ENCODE data around the gene CNNM3.

Gene CNNM3

DNA sequence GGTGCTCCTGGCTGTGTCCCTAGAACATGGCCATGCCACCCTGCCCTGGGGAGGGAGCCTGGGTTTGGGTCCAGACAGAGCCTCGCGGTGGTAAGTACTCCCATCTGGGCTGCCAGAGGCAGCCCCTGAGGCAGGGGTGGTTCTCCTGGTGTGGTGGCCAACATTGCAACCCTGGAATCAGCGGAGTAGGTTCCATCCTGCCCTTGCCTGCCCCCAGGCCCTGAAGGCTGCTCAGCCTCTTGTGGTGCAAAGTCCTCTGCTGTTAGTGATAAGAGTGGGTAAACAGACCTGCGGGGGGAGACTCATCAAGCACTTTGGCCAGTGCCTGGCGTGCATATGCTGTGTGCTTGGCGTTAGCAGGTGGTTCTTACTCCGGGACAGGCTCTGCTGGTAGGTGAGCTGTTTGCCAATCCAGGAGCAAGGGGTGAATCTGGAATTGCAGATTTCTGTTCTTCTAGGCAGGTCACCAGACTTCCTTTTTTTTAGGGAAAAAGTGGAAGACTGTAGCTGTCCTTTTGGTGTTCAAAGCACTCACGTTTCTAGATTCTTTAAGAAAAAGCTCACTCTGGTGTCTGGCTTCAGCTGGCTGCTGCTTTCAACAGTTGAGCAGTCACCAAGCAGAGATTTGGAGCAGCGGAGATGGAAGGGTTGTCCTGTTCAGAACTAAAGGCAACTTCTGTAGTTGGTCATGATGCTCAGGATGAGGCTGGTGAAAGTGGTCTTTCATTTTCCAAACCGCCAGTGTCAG is 3.2 kb downstream of the CNNM3 start:
- no peak for DNase-seq (ENCODE audit: low spot score)

DNA sequence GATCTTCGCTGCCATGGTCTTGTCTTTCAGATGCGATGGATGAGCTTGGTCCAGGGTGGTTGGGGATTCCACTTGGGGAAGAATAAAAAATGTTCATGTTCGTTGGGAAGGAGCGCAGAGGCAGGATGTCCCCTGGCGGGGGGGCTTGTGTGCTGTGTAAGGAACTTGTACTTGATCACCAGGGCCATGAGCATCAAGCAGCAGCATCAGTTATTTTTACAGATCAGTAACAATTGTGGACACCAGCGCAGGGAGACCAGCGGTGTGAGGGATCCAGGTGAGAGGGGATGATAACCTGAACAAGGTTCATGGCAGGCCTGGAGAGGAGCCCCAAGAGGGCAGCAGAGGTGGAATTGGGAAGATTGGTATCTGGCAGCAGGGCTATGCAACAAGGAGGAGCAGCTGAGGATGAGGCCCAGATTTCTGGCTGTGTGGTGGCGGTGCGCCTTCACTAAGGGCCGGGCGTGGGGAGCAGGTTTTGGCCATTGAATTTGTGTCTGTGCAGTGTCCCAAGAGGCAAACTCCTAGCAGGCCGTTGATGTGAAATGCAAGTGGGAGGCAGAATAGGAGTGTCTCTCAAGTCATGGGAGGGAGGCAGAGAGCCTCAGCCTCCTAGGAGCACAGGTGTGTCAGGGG is 3.9 kb downstream of the CNNM3 start:
- DNase-seq (ENCODE audit: low spot score) = no peak

DNA sequence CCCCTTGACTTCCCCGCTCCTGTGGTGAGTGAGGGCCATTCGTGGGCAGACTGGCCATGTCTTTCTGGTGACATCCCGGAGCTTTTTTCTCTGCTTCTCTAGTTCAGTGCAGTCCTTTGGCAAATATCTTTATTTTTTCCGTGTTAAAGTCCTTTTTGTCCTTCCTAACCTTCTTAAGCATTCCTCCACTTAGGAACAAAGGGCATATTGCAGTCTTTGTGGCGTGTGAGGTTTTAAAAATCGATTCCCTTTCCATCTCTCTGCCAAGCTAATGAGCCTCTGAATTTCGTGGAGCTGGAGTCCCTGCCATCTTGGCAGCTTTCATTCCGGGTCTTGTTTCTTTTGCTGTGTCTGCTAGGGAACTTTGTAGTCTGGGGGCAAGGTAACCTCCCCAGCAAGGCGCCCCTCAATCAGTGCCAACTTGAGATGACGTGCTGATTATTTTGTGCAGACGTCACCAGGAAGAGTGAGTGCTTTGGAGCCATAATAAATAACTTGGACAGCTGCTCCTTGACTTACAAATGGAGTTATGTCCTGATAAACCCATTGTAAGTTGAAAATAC is 5.1 kb downstream of the CNNM3 start:
- no peak for DNase-seq (ENCODE audit: low spot score)

DNA sequence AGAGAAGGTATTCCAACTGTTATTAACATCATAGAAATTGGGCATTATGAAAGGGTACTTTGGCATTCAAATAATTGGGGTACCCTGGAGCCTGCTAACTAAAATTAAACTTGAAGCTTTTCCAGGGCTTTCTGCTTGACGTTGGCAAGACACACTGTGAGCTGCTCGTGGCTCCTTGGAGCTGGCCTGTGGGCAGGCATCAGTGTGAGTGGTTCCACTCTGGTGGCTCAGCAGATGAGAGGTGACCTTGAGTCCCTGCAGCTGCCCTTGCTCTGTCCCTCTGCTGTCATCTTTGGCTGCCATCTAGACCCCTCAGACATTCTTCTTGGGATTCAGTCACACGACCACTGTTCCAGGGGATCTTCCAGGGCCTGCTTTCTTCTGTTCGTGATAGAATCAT is 6.7 kb downstream of the CNNM3 start:
- no peak for DNase-seq (ENCODE audit: low spot score)

DNA sequence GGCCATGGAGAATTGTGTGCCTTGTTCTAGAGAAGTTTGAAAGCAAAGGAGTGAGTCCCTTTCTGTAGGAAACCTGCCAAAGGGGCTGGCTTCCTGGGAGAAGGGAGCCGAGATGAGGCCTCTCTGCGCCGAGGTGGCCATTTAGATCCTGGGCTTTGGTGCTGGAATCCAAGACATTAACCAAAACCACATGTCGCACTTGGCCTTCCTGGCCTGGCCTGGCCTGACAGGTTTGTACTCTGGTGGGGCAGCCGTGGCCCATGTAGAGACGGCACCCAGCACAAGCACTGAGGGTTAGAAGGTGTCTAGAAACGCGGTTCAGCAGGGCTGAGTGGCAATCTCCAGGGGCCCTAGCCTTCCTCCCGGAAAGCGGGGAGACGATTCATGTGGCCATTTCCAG is 7.1 kb downstream of the CNNM3 start:
- no peak for DNase-seq (ENCODE audit: low spot score)

DNA sequence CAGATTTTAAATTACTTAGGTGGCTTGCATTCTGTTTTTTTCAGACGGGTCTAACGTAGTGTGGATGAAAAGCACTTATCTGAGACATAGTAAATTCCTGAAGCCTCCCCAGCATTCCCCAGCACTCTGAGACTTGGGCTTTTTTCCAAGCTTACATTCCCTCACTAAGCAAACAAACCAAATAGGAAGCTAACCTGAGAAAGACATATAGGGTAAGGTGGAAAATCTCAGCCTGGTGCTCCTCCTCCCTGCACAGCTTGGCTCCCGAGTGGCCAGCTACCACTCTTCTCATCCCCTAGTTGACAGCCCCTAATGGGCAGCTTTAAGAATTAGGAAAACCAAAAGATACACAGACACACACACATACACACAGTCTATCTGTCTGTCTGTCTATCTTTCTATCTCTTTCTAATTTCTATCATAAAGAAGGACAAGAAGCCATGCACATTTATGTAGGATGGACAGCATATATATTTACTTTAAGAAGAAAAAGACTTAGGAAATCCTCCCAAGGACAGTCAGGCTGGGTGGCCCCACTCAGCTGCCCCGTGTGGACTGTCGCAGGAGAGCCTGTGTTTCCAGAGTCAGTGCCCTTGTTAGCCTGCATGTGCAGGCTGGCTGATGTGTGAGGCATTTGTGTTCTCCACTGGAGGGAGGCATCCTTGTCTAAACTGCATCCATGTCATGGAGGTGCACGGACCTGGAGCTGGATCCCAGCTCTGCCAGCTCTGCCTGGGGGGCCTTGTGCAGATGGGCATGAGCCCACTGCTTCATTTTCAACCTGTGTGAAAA is 8.2 kb downstream of the CNNM3 start:
- DNase-seq (ENCODE audit: low spot score) = no peak

DNA sequence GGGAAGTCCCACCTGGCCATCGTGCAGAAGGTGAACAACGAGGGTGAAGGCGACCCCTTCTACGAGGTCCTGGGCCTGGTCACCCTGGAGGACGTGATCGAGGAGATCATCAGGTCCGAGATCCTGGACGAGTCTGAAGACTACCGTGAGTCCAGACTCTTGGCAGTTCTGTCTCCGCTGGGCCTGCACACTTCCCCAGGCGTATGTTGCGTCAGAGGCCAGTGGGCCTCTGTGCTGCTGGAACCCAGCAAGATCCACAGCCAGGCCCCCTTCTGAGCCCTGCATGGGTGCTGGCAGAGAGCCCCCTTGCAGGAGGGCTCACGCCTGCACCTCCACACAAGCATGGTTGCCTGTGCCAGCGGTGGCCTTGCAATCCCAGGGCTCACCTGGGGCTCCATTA is 9.0 kb downstream of the CNNM3 start:
- DNase-seq (ENCODE audit: low spot score) = no peak

DNA sequence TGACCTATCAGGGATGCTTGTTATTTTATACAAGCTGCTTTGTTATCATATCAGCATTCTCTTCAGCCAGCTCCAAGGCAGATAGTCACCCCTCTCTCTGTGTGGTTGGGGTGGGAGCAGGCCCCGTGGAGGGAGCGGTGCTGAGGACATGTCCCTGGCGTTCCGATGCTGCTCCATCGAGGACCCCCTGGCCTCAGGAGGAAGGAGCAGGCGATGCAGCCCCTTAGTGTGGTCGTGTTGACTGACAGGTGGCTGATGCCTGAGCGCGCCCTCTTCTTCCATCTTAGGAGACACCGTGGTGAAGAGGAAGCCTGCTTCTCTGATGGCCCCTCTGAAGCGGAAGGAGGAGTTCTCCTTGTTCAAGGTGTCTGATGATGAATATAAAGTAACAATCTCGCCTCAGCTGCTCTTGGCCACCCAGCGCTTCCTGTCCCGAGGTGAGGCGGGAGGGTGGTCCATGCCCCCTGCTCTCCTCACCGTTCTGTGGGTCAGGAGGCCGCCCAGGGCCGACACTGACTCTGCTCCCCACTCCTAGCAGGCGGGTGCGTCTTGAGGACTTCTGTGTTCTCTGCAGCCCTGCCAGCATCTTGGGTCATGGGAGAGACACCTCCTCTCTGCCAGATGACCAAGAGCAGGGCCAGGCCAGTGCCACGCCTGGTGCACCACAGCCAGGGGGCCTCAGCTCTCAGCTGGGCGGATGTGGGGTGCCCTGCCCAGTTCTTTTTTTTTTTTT is 10.6 kb downstream of the CNNM3 start:
- DNase-seq (ENCODE audit: low spot score) = no peak

DNA sequence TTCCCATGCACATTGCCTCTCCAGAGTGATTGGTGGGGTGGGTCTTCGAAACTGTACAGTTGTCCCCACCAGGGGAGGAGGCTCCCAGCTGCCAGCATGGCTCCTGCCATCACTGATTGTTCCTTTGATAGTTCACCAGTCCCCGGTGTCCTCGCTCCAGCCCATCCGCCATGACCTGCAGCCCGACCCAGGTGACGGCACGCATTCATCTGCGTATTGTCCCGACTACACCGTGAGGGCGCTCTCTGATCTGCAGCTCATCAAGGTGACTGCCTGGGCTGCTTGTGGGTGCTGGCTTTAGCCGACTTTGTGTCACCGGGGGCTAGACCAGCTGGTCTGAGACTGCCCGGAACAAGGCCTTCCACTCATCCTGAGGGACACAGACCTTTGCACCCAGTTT is 12.4 kb downstream of the CNNM3 start:
- no peak for DNase-seq (ENCODE audit: low spot score)

DNA sequence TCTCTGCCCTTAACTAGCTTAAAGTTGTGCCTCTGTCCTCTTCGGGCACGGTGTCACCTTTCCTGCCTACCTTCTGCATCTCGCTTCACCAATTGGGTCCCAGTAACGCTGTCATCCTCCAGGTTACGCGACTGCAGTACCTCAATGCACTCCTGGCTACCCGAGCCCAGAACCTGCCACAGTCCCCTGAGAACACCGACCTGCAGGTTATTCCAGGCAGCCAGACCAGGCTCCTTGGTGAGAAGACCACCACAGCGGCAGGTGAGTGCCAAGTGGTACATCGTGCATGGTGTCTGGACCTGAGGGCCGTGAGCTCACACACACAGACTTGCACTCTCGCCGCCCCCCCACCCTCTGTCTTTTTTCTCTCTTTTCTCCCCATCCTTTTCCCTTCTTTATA is 12.8 kb downstream of the CNNM3 start:
- DNase-seq (ENCODE audit: low spot score) = no peak

DNA sequence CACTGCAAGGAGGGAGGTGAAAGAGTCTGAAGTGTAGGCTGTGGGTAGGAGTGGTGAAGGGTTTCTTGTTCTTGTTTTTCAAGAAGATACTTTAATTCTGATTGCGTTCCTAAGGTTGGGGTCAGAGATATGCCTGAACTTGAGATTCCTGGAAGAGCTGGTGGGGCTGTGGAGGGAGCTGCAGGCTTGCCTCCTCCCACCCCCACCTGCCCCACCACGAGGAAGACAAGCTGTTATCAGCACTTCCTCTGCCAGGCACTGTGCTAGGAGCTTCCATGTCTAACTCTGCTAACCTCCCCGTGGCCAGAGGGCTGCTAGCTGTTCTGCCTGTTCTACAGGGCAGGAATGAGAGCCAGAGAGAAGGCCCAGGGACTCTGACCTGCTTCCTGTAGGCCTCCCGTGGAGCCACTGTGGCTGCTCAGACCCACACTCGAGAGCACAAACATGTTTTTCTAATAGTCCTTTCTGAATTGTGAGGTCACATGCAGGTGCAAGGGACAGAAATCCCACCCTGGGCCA is 14.0 kb downstream of the CNNM3 start:
- DNase-seq (ENCODE audit: low spot score) = no peak

DNA sequence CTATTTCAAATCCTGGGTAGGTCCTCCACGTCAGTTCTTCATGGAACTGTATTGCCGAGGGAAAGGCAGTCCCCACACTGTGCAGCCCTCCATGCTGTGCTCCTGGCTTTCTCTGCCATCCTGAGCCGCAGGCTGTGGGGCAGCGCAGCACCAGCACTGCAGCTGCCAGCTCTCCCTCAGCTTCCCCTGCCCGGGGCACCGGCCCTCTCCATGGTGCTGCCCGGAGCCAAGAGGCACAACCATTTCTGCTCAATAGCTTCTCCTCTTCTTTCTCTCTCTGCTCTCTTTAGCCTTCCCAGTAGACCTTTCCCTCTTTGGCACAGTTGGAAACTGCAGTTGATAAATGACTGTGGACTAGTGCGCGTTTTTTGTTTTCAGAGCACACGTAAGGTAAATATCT is 15.6 kb downstream of the CNNM3 start:
- no peak for DNase-seq (ENCODE audit: low spot score)

DNA sequence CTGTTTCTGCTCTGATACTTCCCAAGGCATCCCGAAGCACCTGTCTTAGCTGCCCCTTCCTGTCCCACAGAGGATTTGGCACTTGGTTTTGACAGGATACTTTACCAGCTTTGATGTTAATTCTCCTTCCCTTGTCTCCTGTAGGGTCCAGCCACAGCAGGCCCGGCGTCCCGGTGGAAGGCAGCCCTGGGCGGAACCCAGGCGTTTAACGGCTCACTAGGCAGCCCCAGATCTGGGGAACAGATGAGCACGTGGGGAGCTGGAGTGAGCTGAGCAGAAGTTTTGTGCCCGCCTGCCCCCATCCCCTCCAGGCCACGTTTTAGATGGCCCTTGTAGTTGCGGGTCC is 16.3 kb downstream of the CNNM3 start:
- no peak for DNase-seq (ENCODE audit: low spot score)

DNA sequence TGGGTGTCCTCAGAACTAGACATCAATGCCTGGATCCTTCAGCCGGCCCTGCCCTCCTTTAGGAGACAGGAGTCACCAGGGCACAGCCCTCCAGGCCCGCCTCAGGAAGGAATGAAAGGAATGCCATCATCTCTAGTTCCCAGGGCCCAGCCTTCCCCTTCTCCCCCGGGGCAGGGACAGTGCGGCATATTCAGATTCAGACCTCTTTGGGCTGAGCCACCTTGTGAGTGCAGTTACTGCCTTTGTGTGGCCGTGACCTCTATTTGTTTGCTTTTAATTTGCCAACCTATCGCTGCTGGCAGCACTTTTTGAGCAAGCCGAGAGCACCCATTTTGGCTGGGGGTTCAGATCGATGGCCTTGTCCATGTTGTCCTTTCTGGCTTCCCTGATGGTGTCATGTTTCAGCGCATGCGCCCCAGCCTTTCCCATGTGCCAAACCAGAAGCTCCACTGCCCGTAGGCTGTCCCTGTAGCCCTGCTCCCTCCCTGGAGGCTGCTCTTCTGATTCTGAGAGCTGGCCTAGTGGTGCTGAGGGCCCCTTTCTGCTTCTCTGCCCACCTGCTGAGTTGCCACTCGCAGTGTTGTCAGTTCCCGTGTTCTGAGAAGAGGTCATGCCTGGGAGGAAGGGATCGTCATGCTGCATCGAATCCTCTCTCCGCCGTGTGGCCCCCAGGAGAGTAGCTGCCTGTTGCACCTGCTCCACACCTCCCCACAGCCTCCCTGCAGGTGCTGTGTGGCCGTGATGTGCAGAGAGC is 16.9 kb downstream of the CNNM3 start:
- DNase-seq (ENCODE audit: low spot score) = no peak

DNA sequence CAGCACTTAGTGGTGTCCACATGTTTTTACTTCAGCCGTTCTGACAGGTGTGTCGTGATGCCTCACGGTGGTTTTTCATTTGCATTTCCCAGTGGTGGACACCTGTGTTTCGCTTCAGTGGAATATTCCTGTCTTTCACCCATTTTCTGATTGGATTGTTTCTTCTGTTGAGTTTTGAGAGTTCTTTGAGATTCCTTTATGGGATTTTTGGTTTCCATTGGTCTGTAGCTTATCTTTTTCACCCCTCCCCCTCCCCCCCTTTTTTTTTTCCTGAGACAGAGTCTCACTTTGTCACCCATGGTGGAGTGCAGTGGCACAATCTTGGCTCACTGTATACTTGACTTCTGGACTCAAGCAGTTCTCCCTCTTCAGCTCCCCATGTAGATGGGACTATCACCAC is 19.8 kb downstream of the CNNM3 start:
- no peak for DNase-seq (ENCODE audit: low spot score)

DNA sequence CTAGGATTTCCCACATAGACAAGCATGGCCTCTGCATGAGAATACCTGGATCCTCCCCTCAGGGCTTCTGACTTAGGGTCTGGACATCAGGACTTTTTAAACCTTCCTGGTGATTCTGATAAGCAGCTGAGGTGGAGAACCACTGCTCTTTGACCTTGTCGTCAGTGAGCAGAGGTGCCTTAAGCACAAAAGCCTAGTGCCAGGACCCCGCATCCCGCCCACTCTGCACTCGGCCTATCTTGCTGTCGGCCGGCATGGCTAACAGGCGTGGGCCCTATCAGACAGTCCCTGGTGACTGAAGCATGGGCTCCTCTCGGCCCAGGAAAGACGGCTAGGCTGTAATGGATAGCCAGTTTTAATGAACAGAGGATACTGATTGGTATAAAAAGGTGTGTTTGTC is 21.5 kb downstream of the CNNM3 start:
- DNase-seq (ENCODE audit: low spot score) = no peak

DNA sequence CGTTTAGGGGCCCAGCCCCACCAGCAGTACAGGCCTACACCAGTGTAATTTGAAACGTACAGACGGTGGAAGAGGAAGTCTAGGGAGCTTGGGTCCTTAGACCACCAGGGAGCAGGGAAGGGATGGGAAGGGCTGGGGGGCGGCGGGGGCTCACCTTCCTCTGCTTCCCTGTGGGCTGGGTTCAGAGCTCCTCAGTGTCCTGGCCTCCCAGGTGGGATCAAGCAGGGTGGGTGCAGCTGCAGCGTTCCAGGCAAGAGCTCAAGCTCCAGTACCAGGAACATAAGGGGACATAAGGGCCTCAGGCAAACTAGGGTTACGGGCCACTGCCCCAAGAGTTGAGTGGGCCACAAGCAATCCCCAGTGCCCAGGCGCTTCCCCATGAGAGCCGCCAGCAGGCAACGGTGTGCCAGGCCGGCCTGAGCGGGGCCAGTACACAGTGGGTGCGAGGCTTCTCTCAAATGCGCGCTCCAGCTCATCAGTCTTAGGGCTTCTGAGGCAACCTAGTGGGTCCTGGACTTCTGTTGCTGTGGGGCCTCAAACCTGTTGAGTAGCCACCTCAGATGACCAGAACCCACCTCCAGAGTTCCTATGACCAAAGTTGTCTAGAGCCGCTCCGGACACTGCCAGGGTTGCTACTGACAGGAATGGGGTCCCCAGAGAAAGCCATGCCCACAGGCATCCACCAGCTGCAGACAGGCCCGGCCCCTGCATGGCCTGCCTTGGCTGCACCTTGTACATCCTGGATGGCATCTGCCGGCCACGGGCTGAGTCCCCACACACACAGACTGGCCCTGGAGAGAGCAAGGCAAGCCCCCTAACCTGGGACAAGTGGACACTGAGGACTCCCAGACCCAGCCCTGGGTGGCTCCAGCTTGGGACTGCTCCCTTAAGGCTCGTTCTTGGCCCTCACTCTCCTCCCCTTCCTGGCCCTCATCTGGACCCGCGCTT is 22.6 kb downstream of the CNNM3 start:
- no peak for DNase-seq (ENCODE audit: low spot score)

DNA sequence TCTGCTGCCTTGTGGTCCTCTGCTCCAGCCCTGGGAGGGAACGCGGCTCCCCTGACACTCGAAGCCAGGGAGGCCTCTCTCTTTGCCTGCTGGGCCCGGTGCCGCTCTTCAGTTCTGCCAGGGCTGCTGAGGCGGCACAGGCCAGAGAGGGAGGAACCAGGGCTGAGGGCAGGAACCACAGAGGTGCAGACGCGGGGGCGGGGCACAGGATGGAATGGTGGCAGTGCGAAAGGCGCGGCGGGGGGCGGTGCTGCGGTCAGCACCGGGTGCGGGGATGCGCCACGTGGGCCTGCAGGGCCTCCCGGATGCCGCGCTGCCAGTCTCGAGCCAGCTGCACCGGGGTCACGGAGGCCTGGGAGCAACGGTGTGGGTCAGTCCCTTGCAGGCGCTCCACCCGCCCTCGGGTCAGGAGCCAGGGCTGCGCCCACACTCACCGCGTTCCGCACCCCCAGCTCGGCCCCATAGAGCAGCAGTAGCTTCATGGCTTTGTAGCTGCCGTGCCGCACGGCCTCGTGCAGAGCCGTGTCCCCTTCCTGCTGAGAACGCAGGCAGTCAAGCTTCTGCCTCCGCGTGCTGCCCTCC is 23.3 kb downstream of the CNNM3 start:
- DNase-seq (ENCODE audit: low spot score) = no peak
